ENCODE data around the gene MYO9B.

DNA sequence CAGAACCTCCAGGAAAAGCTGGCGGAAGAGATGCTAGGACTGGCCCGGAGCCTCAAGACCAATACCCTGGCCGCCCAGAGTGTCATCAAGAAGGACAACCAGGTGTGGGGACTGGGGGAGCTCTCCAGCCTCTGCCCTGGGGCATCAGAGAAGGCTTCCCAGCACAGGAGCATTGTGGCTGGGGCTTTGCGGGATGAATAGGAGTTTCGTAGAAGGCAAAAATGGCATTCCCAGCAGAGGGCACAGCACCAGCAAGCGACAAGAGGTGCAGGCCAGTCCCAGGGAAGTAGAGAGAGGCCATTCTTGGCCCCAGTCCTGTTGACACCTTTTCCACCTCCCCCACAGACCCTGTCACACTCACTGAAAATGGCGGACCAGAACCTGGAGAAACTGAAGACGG lies 143.7 kb downstream of the MYO9B start:
- TF ChIP-seq, protein P1, sequence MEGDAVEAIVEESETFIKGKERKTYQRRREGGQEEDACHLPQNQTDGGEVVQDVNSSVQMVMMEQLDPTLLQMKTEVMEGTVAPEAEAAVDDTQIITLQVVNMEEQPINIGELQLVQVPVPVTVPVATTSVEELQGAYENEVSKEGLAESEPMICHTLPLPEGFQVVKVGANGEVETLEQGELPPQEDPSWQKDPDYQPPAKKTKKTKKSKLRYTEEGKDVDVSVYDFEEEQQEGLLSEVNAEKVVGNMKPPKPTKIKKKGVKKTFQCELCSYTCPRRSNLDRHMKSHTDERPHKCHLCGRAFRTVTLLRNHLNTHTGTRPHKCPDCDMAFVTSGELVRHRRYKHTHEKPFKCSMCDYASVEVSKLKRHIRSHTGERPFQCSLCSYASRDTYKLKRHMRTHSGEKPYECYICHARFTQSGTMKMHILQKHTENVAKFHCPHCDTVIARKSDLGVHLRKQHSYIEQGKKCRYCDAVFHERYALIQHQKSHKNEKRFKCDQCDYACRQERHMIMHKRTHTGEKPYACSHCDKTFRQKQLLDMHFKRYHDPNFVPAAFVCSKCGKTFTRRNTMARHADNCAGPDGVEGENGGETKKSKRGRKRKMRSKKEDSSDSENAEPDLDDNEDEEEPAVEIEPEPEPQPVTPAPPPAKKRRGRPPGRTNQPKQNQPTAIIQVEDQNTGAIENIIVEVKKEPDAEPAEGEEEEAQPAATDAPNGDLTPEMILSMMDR (IDR thresholded peaks at IDR 0.05; ENCODE audit: low read depth, low read length): no peak
- TF ChIP-seq EZH2phosphoT487 (IDR thresholded peaks at IDR 0.05; ENCODE audit: low read depth): no peak

Measured in OCI-LY3 (cell line).